Activated CD8-positive, alpha-beta memory T cell treated with anti-CD3 and anti-CD28 coated beads, Interleukin-2, amount 50 U/mL, for 1 hour (primary cell): Measurements from ENCODE around the gene ATP8B4.

Source experiments
- DNase-seq: peaks from one replicate; pipeline ENCODE4 v3.0.0-alpha.2; 2020; ENCODE audit errors: extremely low read depth

The ATP8B4 gene

DNA sequence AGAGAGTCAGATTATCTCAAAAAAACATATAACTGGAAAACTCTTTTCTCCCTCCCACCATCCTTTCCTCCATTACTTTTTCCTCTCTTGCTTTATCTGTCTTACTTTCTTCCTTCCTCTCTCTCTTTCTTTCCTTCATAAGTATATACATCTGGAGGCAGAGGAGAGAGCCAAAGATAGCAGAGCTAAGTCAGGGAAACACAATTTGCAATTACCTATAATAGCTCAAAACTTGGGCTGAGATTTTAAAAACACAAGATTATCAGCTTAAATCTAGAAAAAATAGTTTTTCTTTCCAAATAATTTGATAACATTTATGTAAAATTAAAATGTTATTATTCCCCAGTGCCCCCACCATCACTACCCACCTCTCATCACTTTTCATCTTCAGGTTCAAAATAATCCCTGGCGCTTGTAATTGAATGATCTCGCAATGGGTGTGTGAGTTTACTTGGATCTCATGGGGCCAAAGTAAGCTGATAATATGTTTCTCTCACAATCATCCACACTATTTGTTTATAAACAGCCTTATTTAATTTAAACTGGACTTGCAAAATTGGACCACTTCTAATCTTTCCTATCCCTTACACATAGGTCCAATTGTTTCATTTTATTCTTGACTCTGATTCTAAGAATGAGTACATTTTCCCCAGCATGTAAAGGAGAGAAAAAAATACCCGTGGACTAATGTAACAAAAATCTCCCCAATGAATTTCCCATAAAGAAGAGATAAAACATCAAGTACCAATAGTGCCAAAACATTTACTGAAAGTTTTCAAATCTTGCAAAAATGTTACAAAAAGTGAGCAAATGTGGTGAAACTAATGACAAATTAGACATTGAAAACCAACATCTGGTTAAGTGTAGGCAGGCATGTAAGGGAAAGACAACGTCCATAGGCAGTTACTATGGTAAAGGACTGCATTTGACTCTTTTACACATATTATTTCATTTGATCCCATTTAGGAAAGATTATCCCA, 261.2 kb downstream of the ATP8B4 start:
- DNase-seq: no peak

DNA sequence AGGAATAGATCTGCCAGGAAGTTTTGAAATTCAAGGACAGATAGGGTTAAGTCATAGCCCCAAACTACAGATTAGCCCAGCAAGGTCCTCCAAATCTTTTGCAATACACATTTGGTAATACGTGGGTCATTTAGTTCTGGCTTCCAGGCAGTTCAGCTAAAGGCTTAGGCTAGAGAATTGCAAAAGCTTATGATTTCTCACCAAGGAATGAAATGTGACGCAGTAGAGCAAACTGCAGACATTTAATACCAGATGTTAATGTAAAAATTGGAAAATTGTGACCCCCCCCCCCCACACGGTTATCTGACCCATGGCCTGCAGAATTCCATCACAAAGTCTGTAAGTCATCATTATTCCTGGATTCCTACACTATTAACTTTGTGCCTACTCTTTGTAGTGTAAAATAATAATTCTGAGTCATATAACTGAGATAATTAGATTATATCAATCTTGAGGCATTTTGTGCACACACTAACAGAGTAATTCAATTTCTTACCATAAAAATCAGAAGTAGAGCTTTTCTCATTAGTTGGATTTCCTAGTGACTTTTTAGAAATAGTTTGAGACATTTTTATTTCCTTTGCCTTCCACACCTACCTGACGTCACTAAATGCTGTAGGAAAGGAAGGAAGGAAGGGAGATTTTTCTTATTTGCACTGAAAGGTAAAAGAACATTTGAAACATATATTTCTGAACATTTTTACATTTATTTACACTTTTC, 263.0 kb downstream of the ATP8B4 start:
- no peak for DNase-seq

DNA sequence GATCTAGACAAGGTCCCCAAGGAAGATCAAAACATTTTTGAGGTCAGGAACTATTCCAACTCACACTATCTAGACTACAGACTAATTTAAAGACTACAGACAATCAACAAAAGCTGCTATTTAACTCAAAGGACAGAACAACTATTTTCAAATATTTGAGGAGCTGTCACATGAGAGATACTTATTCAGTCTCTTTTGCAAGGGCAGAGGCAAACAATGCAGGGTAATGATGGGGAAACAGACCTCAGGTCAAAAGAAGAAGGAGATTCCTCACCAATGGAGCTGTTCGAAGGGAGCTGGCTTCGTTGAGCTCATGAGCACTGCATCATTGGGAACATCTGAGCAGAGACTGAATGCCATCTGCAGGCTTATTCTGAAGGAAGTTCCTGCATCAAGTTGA, 266.3 kb downstream of the ATP8B4 start:
- no peak for DNase-seq

DNA sequence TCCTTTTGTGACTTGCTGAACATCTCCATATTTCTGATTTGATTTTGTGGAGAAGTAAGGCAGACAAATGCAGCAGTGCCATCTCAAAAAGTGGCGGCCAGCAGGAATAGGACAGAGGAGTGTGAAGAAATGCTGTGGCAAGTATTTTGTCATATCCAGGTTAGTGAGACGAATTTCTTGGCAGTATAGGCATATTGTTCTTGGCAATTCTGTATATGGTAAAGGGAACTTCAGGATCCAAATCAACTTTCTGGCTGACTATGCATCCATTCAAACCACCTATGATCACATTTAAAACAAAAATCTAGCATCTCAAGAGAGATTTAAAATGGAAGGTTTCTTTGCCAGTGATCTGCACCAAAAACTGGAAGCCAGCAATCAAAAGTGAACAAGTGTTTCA, 270.2 kb downstream of the ATP8B4 start:
- no peak for DNase-seq

DNA sequence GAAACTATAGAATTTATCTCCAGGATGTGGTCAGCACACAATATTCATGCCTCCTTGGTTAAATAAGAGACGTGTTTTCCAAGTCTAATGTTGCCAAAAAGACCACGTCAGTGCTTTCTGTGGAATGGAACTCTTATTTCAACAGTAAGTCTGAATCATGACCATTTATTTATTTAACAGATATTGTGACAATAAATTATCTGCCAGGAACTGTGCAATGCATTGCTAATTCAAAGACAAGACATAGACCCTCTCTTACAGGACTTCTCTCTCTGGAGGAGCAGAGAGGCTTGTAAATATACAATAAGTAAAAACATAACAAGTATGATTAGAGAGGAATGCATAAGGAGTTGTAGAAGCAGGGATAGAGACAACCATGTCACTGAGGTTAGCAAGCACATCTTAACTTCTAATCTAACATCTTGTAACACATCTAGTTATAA, 270.7 kb downstream of the ATP8B4 start:
- no peak for DNase-seq

DNA sequence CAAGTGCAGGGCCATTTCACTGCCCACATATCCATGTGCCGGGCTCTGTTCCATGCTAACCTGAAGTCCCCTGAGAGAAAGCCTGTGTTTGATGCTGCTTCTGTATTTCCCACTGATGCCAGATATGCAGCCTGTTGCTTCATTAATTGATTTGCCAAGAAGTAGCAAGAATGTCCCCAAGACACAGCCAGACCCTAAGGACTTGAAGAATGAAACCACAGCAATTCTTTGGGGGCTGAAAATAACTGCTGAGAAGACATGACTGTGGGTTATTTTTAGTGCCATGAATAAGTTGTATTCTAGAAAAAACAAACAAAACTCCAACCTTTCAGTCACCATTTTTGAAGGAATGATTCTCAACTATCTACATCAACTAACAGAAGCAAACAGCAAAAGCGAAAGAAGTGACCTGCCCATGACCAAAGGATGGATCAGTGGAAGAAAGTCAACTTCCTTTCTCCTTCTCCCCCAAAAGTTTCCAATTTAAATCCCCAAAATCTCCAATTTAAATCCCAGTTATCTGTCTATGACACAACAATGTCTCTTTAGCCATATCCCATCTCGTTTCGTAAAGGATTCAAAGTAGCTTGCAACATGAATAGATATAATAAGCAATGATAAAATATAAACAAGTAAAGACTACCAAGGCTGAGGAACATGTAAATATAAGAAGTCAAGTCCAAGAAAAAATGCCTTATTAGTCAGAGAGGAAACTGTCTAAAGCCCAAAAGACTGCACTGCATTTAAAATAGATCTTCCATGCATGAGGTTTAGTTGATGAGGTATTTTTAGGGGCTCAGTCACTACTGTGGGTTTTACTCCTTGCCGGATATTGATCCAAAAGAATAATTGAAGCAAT, 271.4 kb downstream of the ATP8B4 start:
- no peak for DNase-seq

DNA sequence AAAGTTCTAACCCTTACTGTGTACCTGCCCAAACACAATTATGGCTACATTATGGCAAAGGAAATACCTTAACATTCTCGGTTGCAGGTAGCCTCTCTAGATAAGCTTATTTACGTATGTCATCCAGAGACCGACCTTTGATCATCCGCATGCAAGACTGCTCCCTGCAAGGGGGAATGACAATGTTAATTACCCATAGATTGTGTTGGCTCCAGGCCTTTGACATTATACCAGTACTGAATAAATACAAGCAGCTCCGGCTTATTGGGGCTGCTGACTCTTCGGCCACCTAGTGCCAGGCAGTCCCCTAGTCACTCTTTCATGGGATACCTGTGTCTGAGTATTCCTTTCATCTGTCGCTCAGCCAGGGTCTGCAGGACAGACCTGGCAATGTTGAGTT, 274.6 kb downstream of the ATP8B4 start:
- DNase-seq: no peak

DNA sequence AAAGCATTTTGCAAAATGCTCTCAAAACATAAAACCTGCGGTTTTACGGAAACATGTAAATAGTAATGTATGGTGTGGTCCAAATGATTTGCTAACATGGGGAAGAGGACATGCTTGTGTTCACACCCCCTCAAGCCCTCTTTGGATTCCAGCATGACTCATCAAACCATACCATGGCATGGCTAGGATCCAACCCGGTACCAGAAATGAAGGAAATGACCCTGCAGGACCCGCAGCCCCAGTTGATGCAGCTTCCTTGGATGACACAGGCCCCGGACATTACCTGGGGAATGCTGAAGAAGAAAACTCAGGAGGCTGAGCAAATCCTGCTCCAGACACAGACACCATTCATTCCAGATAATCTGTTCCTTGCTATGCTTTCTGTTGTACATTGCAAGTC, 275.3 kb downstream of the ATP8B4 start:
- DNase-seq: no peak

DNA sequence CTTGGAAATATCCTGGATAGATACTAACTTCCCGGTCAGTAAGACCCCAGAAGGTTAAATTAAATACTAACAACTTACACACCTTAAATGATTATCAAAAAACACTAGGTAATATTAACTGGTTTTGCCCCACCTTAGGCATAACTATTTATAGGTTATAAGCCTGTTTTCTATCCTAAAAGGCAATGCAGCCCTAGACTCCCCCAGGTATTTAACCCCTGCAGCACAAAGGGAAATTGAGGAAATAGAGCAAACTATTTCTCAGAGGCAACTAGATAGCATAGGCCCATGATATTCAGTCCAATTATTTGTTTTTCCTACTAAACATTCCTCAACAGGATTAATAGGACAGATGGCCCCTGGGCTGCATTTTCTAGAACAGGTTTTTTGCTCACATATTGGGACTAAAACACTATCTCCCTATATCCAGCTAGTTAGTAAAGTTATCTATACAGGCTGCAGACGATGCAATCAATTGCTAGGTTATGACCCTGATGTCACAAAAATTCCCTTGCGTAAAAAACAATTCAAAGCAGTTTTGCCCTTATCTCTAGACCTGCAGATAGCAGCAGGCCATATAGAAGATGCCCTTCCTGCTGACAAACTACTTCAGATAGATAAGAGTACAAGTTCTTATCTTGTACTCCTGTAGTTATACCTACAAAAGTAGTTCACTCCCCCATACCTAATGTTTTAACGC, 276.9 kb downstream of the ATP8B4 start:
- DNase-seq: no peak

DNA sequence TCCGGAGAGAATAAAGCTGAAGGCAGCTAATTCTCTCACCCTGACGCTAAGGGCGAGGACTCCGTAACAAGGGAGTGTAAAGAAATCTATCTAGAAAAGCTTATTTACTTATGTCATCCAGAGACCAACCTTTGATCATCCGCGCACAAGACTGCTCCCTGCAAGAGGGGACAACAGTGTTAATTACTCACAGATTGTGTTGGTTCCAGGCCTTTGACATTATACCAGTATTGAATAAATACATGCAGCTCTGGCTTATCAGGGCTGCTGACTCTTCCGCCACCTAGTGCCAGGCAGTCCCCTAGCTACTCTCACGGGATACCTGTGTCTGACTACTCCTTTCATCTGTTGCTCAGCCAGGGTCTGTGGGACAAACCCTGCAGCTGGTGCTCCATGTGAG, 286.5 kb downstream of the ATP8B4 start:
- no peak for DNase-seq

DNA sequence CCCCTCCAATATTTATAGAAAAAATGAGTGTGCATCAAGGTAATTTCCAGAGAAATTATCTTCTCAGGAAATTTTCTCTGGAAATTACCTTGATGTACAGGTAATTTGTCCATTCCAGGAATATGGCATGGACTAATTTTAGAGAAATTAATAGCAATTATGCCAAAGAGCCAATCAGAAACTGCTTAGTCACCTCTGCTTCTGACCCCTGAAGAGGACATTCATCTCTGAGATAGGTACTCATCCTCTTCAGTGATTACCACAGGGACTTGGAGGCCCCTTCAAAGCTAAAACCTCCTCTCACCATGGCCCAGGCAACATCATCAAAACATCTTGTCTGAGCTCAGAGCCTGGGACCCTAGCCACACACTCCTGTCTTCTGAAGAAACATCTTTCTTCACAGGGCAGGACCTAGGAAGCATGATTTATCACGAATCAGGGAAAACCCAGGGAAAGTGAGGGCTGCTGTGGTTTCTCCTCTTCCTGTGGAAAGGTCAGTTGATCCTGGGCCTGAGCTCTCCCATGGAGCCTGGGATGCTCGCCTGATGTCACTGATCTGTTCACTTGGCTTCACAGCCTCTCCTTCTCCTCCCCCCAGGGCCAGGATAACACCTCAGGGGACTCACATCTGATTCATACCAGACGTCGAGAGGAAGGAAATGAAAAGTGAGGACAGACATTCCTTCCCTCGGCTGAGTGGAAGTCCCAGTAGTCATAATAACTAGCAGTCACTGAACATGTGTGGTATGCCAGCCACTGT, 287.6 kb downstream of the ATP8B4 start:
- no peak for DNase-seq

DNA sequence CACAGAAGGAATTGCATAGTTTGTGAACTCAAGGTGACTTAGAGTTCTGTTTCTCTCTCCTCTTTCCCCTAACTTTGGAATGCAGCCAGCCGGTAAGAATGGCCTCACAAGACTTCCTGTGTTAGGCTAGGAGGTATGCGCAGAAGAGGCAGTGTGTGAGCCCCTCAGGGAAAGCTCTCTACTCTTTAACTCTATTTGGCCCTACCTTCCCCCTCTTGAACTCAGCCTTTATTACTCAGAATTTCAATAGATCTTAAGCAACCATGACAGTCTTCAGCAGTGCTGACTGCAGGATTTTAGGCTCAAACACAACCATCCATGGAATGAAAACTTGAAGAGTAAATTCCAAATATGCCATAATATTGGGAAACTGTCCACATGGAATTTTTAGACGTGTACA, 288.6 kb downstream of the ATP8B4 start:
- DNase-seq: no peak

DNA sequence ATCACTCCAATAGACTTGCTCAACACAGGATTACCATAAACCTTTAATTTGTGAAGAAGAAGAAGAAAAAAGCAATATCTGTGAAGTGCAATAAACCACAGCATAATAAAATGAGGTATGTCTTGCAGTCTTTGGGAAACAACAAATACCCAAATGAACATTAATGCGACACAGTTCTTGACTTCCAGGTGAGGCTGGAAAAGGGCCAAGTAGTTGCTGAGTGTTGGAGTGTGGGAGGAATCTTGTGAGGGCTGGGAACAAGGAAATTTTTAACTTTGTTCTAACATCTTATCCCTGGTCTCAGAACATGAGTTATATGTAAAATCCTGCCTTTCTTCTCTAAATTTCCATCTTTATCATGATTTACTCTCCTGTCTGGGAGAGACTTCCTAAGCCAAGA, 291.7 kb downstream of the ATP8B4 start:
- no peak for DNase-seq

DNA sequence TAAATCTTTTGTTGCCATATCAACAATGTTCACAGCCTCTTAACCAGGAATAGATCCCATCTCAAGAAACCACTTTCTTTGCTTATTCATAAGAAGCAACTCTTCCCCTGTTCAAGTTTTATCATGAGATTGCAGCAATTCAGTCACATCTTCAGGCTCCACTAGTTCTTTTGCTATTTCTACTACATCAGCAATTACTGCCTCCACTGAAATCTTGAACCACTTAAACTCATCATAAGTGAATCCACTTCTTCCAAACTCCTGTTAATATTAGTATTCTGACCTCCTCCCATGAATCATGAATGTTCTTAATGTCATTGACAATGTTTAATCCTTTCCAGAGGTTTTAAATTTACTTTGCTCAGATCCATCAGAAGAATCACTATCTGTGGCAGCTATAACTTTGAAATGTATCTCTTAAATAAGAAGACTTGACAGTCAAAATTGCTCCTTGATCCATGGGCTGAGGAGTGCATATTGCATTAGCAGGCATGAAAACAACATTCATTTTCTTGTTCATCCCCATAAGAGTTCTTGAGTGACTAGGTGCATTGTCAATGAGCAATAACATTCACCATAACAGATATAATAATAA, 292.3 kb downstream of the ATP8B4 start:
- no peak for DNase-seq

DNA sequence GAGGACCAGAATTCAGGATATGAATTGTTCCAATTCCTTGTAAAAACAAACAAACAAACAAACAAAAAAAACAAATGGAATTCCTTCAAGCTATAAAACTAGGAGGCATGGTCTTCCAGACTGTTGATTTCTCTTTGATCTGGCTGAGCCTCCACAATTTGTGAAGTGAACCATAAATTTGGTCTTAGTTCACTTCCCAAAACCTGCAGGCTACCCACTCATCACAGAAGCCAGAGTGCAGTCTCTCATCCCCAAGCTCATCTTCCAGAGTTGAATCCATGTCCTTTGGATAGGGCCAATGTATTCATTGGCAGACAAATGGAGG, 294.3 kb downstream of the ATP8B4 start:
- DNase-seq: no peak

DNA sequence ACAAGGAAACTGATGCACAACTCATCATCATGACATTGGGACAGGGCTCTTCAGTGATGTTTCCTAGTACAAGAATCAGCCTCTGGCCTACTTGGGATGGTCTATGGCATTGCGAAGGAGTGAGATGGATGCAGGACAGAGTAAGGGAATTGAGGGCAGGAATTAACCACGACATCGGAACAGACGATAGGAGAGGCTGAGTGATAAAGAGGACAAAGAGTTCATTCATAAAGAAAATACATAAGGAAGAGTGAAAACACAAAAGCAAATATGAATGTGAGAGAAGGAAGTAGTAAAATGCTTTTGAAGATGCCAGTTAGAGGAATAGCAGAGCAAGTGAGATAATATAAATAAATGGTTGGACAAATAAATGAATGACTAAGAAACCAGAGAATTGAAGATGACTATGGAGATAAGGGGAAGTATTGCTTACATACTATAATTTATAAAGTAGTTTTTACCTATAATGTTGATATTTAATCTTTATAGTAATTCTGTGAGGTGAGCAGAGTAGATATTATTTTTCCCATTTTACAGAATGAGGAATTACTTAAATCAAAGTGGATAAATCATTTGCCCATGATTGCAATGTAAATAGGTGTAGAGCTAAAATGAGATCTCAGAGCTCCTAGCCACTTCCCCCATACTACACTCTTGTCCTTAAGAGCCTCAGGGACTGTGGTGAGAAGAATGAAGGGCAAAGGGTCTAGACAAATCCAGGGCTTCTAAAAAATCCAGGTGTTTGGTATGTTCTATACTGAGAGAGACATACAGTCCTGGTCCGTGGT, 294.9 kb downstream of the ATP8B4 start:
- DNase-seq: no peak

DNA sequence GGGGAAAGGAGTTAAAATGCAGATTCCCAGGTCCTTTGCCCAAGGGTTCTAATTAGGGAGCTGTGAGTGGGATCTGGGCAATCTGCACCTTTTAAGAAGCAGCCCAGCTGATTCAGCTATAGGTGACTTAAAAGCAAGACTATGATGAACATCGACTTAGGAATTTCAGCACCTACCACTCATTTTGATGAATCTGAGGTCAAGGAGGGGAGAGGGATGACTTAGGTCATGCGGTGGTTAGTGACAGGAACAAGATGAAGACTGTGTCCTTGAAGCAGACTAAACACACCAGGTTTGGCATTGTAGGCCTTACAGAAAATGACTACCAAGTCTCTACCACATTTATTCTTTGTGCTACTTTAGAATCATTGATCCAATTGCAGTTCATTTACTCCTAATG, 301.9 kb downstream of the ATP8B4 start:
- no peak for DNase-seq

DNA sequence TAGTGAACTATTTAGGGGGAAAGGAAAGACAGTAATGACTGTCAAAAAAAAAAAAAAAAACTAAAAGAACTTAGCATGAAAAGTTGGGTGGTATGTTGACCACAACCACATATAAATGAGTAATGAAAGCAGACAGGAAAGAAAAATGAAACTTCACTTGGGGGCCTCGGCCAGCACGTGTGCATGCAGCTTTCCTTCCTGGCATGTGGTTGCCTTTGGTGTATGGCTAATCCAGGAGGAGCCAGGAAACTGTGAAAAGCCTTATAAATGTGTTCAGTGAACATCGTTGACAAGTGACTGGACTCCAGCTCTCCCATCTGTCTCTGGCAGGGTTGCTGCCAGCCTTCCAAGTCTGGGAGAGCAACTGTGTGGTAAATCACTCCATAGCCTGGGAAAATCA, 303.1 kb downstream of the ATP8B4 start:
- DNase-seq: no peak

DNA sequence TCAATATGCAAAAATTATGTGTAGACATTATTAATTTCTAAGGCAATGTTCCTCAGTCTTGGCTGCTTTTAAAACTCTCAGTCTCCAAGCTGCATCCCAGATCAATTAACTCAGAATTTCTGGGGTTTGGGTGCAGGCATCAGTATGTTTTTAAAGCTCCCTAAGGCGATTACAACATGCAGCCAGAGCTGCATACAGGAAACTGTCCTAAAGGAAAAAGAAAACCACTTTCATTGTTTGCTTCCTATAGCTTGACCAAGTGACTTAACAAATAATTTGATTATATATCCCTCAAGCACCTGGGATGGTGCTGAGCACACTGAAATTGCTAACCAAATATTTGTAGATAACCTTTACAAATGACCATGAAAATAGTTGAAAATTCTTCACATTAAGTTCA, 303.5 kb downstream of the ATP8B4 start:
- DNase-seq: no peak

DNA sequence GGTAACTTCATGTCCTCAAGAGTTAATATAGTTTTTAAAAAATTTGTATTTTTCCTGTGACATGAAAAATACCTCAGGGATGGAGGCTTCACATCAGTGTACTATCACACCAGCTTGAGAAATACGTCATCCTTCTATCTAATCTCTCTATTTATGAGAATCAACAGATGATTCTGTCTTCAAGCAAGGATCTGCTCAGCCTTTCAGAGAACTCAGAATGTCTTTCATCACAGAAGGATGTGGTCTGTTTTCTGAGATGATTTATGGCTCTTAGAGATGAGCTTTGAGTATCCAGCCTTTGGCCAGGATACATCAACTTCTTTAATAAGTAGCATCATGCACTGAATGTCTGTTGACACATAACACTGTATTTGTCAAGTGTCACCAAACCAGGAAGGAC, 304.3 kb downstream of the ATP8B4 start:
- no peak for DNase-seq
